ENCODE results near the gene ARPP21.

The ARPP21 gene

DNA sequence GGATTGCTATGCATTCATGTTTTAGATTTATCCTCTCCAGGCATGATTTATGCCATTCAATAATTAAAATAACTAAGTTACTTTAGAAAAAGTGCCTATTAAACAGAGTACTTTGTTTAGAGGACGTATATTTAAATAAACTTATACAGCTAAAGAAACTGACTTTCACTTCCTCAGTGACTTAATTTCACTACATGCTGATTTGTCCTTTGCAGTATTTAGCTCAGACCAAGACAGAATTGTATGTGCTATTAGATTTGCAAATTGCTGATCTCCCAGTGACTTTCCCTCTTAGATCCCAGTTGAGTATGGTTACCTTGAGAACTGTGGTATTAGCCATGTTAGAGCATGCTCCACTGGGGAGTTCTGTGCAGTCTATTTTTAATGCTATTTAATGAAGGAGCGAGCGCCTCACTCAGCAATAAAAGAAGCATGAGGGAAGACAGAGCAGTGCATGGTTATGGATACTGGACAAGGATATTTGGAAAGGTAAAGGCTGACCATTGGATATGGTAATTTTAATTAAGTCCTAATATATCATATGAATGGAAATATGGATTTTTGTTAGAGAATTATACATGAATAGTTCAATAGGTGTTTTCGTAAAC, 2.7 kb downstream of the ARPP21 start:
- no peak for DNase-seq

GRCh38 chr3:35643495-35643894, 4.2 kb downstream of the ARPP21 start:
- no peak for DNase-seq

GRCh38 chr3:35644451-35644850, 5.1 kb downstream of the ARPP21 start:
- no peak for DNase-seq

- DNase-seq, result no peak
Observed at GRCh38 chr3:35645189-35645588, 5.9 kb downstream of the ARPP21 start.

DNA sequence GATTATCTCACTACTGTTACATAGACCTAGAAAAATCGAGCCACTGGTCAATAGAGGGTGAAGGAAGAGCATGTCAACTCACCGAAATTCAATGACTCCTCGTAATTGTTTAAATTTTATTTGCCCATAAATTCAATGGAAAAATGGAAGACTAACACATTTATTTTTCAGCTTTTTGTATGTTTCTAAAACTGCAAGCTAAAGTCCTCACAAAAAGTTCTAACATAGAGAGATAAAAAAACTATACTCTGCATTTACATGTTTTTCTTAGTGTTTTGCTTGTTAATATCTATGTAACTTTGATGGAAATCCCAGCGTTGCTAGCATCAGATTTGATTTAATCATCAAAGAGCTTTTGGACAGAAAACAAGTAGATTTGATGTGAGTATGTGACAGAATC, 6.8 kb downstream of the ARPP21 start:
- DNase-seq, result no peak

- no peak for DNase-seq
Observed at GRCh38 chr3:35647461-35647860, 8.1 kb downstream of the ARPP21 start.

- DNase-seq, result no peak
Observed at GRCh38 chr3:35648347-35648746, 9.0 kb downstream of the ARPP21 start.

DNA sequence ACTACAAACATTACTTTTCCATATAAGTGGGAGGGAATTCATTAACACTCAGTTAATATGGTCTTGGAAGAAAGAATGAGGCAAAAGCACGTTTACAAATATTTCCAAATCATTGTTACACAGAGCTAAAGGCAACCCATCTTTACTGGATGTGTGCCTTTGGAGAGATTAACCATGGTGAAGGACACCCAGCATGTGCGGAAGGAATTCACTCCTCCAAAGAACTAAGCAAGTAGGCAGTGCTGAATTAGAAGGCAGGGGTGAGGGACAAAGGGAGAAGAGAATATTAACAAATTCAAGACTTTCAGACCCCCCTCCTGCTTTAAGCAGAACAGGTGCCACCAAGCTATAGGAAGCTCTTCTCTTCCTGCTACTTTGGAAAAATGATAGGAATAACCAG, 10.1 kb downstream of the ARPP21 start:
- no peak for DNase-seq

DNA sequence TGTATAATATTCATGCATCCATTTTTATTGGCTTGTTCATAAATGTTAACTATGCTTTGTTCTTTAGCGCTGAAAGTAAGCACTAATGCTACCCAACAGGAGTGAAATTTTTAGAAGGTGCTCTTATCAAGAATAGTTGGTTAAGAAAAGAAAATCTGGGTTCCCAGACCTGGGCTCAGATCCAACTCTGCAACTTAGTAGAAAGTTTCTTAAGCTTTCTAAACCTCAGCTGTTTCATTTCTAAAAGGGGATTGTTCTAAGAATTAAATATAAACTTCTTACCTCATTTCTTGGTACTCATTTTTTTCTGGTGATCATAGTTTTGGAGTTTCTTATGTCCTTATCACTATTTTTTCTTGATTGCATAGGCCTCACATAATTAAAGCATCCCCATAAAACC, 12.1 kb downstream of the ARPP21 start:
- DNase-seq, result no peak

- DNase-seq, result no peak
Observed at GRCh38 chr3:35651851-35652250, 12.5 kb downstream of the ARPP21 start.

GRCh38 chr3:35653347-35653746, 14.0 kb downstream of the ARPP21 start:
- no peak for DNase-seq

GRCh38 chr3:35654476-35654875, 15.2 kb downstream of the ARPP21 start:
- no peak for DNase-seq

DNA sequence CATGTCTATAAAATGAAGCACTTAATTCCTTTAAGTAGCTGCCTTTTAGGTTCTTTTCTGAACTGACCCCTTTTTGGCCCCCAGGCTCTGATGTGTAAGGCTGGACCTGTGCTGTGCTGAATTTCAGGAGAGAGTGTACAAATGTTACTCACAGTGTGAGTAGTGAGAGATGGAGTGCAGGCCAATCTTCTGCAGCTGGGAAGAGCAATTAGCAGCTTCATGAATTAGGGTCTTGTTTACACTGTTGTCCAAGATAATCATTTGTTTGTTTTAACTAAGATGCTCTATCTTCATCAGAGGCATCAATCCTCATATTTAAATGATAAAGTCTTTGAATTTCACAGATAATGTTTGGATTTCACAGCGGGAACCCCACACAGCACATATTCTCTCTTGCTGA, 19.4 kb downstream of the ARPP21 start:
- no peak for DNase-seq

- no peak for DNase-seq
Observed at GRCh38 chr3:35659768-35660167, 20.4 kb downstream of the ARPP21 start.

GRCh38 chr3:35663471-35663870, 24.1 kb downstream of the ARPP21 start:
- no peak for DNase-seq

- DNase-seq, result no peak
Observed at GRCh38 chr3:35664460-35664919, 25.2 kb downstream of the ARPP21 start.

- no peak for DNase-seq
Observed at GRCh38 chr3:35665390-35666055, 26.2 kb downstream of the ARPP21 start.

GRCh38 chr3:35666888-35667287, 27.6 kb downstream of the ARPP21 start:
- DNase-seq, result no peak

GRCh38 chr3:35670408-35670965, 31.2 kb downstream of the ARPP21 start:
- no peak for DNase-seq

DNA sequence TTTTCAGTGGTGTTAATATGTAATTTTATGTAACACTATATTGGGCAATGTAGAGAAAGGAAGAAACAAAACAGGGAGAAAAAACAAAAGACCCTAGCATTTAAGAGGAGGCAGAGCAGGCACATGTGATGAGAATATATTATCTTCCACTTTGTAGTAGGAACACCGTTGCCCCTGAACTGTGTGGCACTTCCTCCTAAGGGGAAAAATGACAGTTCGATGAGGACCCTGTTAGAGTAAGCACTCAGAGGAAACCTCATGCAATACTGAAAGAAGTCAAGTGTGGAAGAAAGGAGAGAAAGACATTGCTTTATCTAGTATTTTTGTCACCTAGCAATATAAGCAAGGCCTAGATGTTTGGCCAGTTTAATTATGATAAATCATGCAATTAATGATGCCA, 32.2 kb downstream of the ARPP21 start:
- no peak for DNase-seq

- no peak for DNase-seq
Observed at GRCh38 chr3:35673017-35673416, 33.7 kb downstream of the ARPP21 start.

- no peak for DNase-seq
Observed at GRCh38 chr3:35674451-35675109, 35.3 kb downstream of the ARPP21 start.

DNA sequence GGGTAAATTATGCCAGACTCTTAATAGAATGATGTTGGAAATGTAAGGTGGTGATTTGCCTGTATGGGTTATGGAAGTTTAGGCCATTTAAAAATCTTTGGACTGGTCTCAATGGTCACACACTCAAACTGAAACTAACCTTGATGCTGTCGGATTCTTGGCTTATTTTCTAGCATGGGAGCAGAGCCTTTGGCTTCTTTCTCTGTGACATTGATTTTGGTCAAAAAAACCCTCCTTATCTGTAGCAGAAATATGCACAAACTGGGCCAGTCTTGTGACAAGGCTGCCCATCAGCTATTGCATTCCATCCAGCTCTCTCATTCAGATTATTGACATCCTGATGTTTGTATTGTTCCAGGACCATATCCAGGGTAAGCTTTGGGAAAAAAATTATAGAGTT, 35.9 kb downstream of the ARPP21 start:
- no peak for DNase-seq

DNA sequence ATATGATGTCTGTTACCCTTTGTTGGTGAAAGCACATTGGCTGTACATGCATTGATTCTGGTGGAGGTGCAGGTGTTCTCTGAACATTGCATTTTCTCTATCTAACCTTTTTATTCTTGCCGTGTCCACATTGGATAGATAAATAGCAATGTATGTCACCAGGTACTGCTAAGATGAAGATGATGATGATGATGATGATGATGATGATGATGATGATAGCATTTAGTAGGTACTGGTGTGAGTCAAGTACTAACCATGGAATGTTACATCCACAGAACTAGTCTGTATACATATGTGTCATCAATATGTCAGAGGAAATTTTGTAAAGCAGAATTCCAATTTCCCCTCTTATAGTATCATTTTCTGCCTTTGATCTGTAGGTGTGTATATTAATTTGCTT, 36.3 kb downstream of the ARPP21 start:
- no peak for DNase-seq

All from CD4-positive, alpha-beta T cell treated with Interleukin-12 subunit alpha and Interleukin-12 subunit beta, for 1 hour (primary cell).